DND-41 (cell line): ENCODE measurements around the gene PRDX6.

Experiments
- ATAC-seq: fragments of 200-7000 bp; cut with Tn5 transposase; 3 replicates; pipeline ENCODE4 v1.9.1; 2021; ENCODE audit warnings: low read depth; ENCODE audit not compliant: insufficient read depth
- DNase-seq: peaks from one replicate; pipeline ENCODE4 v3.0.0-alpha.2; 2020
- H2AFZ ChIP-seq: 2 replicates; pipeline ENCODE4 v1.6.0; 2012; ENCODE audit warnings: low read depth, low read length
- H3K27ac ChIP-seq: 2 replicates; pipeline ENCODE4 v1.5.1; 2012; ENCODE audit warnings: low read length, inconsistent platforms
- H3K27me3 ChIP-seq: fragments of 200-600 bp; sonication (generic); 2 replicates; pipeline ENCODE4 v1.6.0; 2012; ENCODE audit warnings: low read length, mild to moderate bottlenecking, inconsistent platforms; ENCODE audit not compliant: insufficient read depth, poor library complexity
- H3K36me3 ChIP-seq: 2 replicates; pipeline ENCODE4 v1.5.1; 2012; ENCODE audit warnings: low read length, inconsistent platforms; ENCODE audit not compliant: insufficient read depth
- H3K4me1 ChIP-seq: 2 replicates; pipeline ENCODE4 v1.5.1; 2012; ENCODE audit warnings: mild to moderate bottlenecking, low read length; ENCODE audit not compliant: insufficient read depth
- H3K4me2 ChIP-seq: 2 replicates; pipeline ENCODE4 v1.6.0; 2012; ENCODE audit warnings: mild to moderate bottlenecking, moderate library complexity, low read length, inconsistent platforms; ENCODE audit not compliant: insufficient read depth
- H3K4me3 ChIP-seq, 2 experiments: fragments of 200-600 bp in 1 of 2; shearing (Covaris generic) in 1 of 2; 2 replicates each; pipeline ENCODE4 v1.5.1; 2012 to 2016; ENCODE audit warnings: inconsistent platforms in 2 of 2, low read length in 2 of 2, mild to moderate bottlenecking in 2 of 2, low read depth in 1 of 2, moderate library complexity in 1 of 2
- H3K79me2 ChIP-seq: 2 replicates; pipeline ENCODE4 v1.6.0; 2012; ENCODE audit warnings: low read length, inconsistent platforms; ENCODE audit not compliant: insufficient read depth
- H3K9ac ChIP-seq: 2 replicates; pipeline ENCODE4 v1.6.0; 2012; ENCODE audit warnings: low read depth, mild to moderate bottlenecking, inconsistent platforms, low read length, moderate library complexity
- H3K9me3 ChIP-seq: 2 replicates; pipeline ENCODE4 v1.5.1; 2012; ENCODE audit warnings: low read length, moderate library complexity, mild to moderate bottlenecking, inconsistent platforms; ENCODE audit not compliant: insufficient read depth, severe bottlenecking
- H4K20me1 ChIP-seq: 2 replicates; pipeline ENCODE4 v1.6.0; 2012; ENCODE audit warnings: low read length; ENCODE audit not compliant: insufficient read depth
- CTCF ChIP-seq: IDR thresholded peaks from 2 replicates; pipeline ENCODE4 v1.5.1; 2012; ENCODE audit warnings: borderline replicate concordance, low read length, moderate library complexity, mild to moderate bottlenecking; ENCODE audit not compliant: poor library complexity, severe bottlenecking; ENCODE audit errors: extremely low read depth
- EZH2 ChIP-seq: IDR thresholded peaks from 3 replicates; pipeline ENCODE4 v1.6.1; 2012; ENCODE audit warnings: borderline replicate concordance, low read depth, mild to moderate bottlenecking, moderate library complexity, low read length, inconsistent platforms; ENCODE audit not compliant: severe bottlenecking

PRDX6 gene

GRCh38 chr1:173495609-173496267 is 18.6 kb downstream of the PRDX6 start:
- ATAC-seq (no peak), DNase-seq (no peak)
- H3K9ac ChIP-seq = no peak overlapping the region
- peaks cover 24% of the 10 kb centered on the region for H3K9me3 ChIP-seq
- no peaks in the 10 kb centered on the region for H3K27me3 ChIP-seq
- H3K4me2 ChIP-seq = no peak overlapping the region
- H2AFZ ChIP-seq = no peak overlapping the region
- no peak overlapping the region for H3K4me3 ChIP-seq
- TF ChIP-seq EZH2 (no peak), CTCF (no peak)
- H3K79me2 ChIP-seq = no peaks in the 10 kb centered on the region
- no peaks in the 10 kb centered on the region for H3K4me1 ChIP-seq
- H3K36me3 ChIP-seq = no peaks in the 10 kb centered on the region
- no peak overlapping the region for H3K27ac ChIP-seq
- H4K20me1 ChIP-seq = no peaks in the 10 kb centered on the region

DNA sequence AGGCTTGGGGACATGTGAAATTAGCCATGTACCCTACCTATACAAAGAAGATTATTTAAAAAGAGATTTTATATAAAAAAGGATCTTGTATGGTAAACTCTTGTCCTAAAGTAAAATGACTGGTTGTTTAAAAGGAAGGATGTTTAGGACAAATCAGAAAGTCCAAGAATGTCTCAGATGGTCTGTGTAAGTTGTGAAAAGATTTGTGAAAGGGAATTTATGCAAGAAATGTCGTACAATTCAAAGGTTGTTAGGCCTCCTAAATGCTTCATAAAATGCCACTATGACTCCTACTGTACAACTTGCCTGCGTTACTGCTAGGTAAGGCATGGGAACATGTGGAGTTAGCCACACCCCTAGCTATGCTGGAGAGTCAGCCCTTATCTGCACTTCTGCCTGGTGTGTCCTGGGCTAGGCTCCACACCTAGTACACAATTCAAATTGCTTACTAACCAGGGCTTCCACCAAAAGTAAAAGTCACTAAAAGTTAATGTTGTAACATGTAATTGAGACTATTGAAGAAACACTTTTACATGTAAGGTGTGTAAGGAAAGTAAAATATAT is 19.7 kb downstream of the PRDX6 start:
- no peaks in the 10 kb centered on the region for H3K36me3 ChIP-seq
- H3K27me3 ChIP-seq = no peaks in the 10 kb centered on the region
- peaks cover 24% of the 10 kb centered on the region for H3K9me3 ChIP-seq
- no peak overlapping the region for H3K4me3 ChIP-seq
- H3K4me1 ChIP-seq = no peaks in the 10 kb centered on the region
- ATAC-seq (no peak), DNase-seq (no peak)
- no peak overlapping the region for H3K4me2 ChIP-seq
- H3K79me2 ChIP-seq = no peaks in the 10 kb centered on the region
- H2AFZ ChIP-seq = no peak overlapping the region
- TF ChIP-seq EZH2 (no peak), CTCF (no peak)
- no peak overlapping the region for H3K27ac ChIP-seq
- H4K20me1 ChIP-seq = no peaks in the 10 kb centered on the region
- no peak overlapping the region for H3K9ac ChIP-seq

DNA sequence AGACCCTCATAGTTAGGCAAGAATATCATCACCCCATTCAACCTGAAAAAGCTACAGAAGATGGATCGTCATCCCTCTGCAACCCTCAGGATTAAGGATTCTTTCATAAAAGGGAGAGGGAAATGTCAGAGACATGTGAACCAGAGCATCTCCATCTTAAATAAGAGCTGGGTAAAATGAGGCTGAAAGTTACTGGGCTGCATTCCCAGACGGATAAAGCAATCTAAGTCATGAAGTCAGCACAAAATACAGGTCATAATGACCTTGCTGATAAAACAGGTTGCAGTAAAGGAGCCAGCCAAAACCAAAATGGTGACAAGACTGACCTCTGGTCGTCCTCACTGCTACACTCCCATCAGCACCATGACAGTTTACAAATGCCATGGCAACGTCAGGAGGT is 22.6 kb downstream of the PRDX6 start:
- Histone ChIP-seq H2AFZ (no peak overlapping the region), H3K79me2 (no peaks in the 10 kb centered on the region), H4K20me1 (no peaks in the 10 kb centered on the region), H3K36me3 (no peaks in the 10 kb centered on the region), H3K9ac (no peak overlapping the region), H3K4me1 (no peaks in the 10 kb centered on the region), H3K4me3 (no peak overlapping the region), H3K4me2 (no peak overlapping the region), H3K27ac (no peak overlapping the region), H3K27me3 (no peaks in the 10 kb centered on the region), H3K9me3 (peaks cover 24% of the 10 kb centered on the region)
- TF ChIP-seq CTCF = no peak
- no peak for TF ChIP-seq EZH2
- ATAC-seq (no peak), DNase-seq (no peak)
